HepG2 (cell line): ENCODE data around the gene ZNF414. TPM values are rescaled to one million over a fixed set of nuclear protein-coding genes. Genes with fewer than 3 reads are reported as not detected.

Experiments used
- ATAC-seq: fragments of 200-7000 bp; cut with Tn5 transposase; 3 replicates; pipeline ENCODE4 v1.9.1; 2020; ENCODE audit warnings: mild to moderate bottlenecking, moderate library complexity
- BruUV-seq: library from RNA; stranded (reverse); fragments of 400-500 nt; replicated peaks from 2 replicates; lab custom pipeline; 2021; lab: Mats Ljungman, UMichigan
- CTCF ChIA-PET: fragments of 300-600 bp; formaldehyde crosslinking; extraction: SDS; loops from one replicate; lab custom pipeline; 2021; ENCODE audit warnings: low total read pairs, inconsistent platforms, low intra/inter-chr PET ratio; lab: Yijun Ruan, JAX
- POLR2A ChIA-PET: fragments of 350-600 bp; sonication (Branson Sonifier 250); formaldehyde crosslinking; loops from one replicate; lab custom pipeline; 2020; ENCODE audit warnings: antibody characterized with exemption, inconsistent platforms; lab: Yijun Ruan, JAX
- DNase-seq: peaks from one replicate; pipeline ENCODE4 v3.0.0-alpha.2; 2015; ENCODE audit warnings: low spot score
- FAIRE-seq: peaks from 3 replicates; lab custom pipeline; 2011; peaks lifted over from hg19 to GRCh38; lab: Jason Lieb, UNC
- H2AFZ ChIP-seq: one replicate; pipeline ENCODE4 v1.6.1; 2011; ENCODE audit warnings: low read length, inconsistent platforms
- H3K27ac ChIP-seq: fragments of 300-600 bp; 3 replicates; pipeline ENCODE4 v1.8.0; 2011; ENCODE audit warnings: mixed run types, mild to moderate bottlenecking, mixed read lengths, low read length, inconsistent platforms; ENCODE audit not compliant: insufficient read depth; ENCODE audit errors: extremely low read length
- H3K27me3 ChIP-seq, 2 experiments: fragments of 200-600 bp in 1 of 2; 2 replicates in 1 of 2; 3 replicates in 1 of 2; pipeline versions ENCODE4 v1.6.0 to v1.8.0; 2011; ENCODE audit warnings: low read length in 2 of 2, mild to moderate bottlenecking in 2 of 2, moderate library complexity in 2 of 2, inconsistent platforms in 1 of 2; ENCODE audit not compliant: insufficient read depth in 2 of 2, control insufficient read depth in 1 of 2
- H3K36me3 ChIP-seq, 2 experiments: fragments of 200-600 bp in 1 of 2; replicated peaks in 1 of 2; 2 replicates in 1 of 2; 3 replicates in 1 of 2; pipeline versions ENCODE4 v1.5.1 to v1.8.0; 2011; ENCODE audit warnings: low read length in 2 of 2, inconsistent platforms in 1 of 2; ENCODE audit not compliant: insufficient read depth in 2 of 2, control insufficient read depth in 1 of 2
- H3K4me1 ChIP-seq: 2 replicates; pipeline ENCODE4 v1.5.1; 2012; ENCODE audit warnings: low read length, inconsistent platforms; ENCODE audit not compliant: insufficient read depth
- H3K4me2 ChIP-seq: 2 replicates; pipeline ENCODE4 v1.6.0; 2011; ENCODE audit warnings: low read depth, low read length, inconsistent platforms
- H3K4me3 ChIP-seq, 3 experiments: fragments of 200-600 bp in 1 of 3; sonication (generic), shearing (Covaris generic) in 1 of 3; replicated peaks in 1 of 3; 2 replicates each; pipeline ENCODE4 v1.5.1; 2011 to 2016; ENCODE audit warnings: low read length in 3 of 3, inconsistent platforms in 2 of 3, low read depth in 2 of 3, mild to moderate bottlenecking in 2 of 3, control low read depth in 1 of 3, mixed read lengths in 1 of 3; ENCODE audit not compliant: insufficient read depth in 1 of 3
- H3K79me2 ChIP-seq: one replicate; pipeline ENCODE4 v1.6.1; 2011; ENCODE audit warnings: low read length, inconsistent platforms; ENCODE audit not compliant: insufficient read depth
- H3K9ac ChIP-seq: 2 replicates; pipeline ENCODE4 v1.6.0; 2011; ENCODE audit warnings: mild to moderate bottlenecking, low read depth, low read length, inconsistent platforms; ENCODE audit not compliant: insufficient read depth
- H3K9me3 ChIP-seq: 2 replicates; pipeline ENCODE4 v1.5.1; 2012; ENCODE audit warnings: mild to moderate bottlenecking, low read length
- H4K20me1 ChIP-seq: 2 replicates; pipeline ENCODE4 v1.6.0; 2011; ENCODE audit warnings: inconsistent platforms, mild to moderate bottlenecking, low read length, moderate library complexity; ENCODE audit not compliant: insufficient read depth
- DDIT3 ChIP-seq: sonication (generic); formaldehyde crosslinking; IDR thresholded peaks from 2 replicates; pipeline ENCODE4 v1.4.0; 2020; ENCODE audit warnings: mild to moderate bottlenecking, missing genetic modification reagents
- FUBP1 ChIP-seq: sonication (generic); formaldehyde crosslinking; IDR thresholded peaks from 2 replicates; pipeline ENCODE4 v1.5.1; 2020; ENCODE audit warnings: missing genetic modification reagents, mild to moderate bottlenecking, borderline replicate concordance
- ISL2 ChIP-seq: sonication (generic); formaldehyde crosslinking; IDR thresholded peaks from 2 replicates; pipeline ENCODE4 v1.5.0; 2020; ENCODE audit warnings: missing genetic modification reagents
- KLF6 ChIP-seq: IDR thresholded peaks from 2 replicates; pipeline ENCODE4 v1.8.0; 2016; ENCODE audit warnings: missing biosample characterization, missing genetic modification reagents
- MNT ChIP-seq: fragments of 450-650 bp; IDR thresholded peaks from 2 replicates; pipeline ENCODE4 v1.6.1; 2016
- POLR2AphosphoS2 ChIP-seq: IDR thresholded peaks from 2 replicates; pipeline ENCODE4 v1.6.1; 2011; ENCODE audit warnings: low read depth, low read length, improper control_type of control experiment
- RBM22 ChIP-seq: fragments of 200-400 bp; formaldehyde crosslinking; optimal IDR thresholded peaks from 2 replicates; pipeline ENCODE3; 2017; ENCODE audit warnings: mild to moderate bottlenecking, low read length, moderate library complexity
- ZMAT5 ChIP-seq: sonication (generic); formaldehyde crosslinking; IDR thresholded peaks from 2 replicates; pipeline ENCODE4 v1.5.0; 2020; ENCODE audit warnings: mild to moderate bottlenecking, low read depth, missing genetic modification reagents, borderline replicate concordance
- ZNF143 ChIP-seq: sonication (generic); formaldehyde crosslinking; IDR thresholded peaks from 2 replicates; pipeline ENCODE4 v1.4.0; 2020; ENCODE audit warnings: missing genetic modification reagents
- ZNF800 ChIP-seq: sonication (generic); formaldehyde crosslinking; IDR thresholded peaks from 2 replicates; pipeline ENCODE4 v1.4.0; 2020; ENCODE audit warnings: missing genetic modification reagents
- WGBS: methylation state at CpG from one replicate; pipeline ENCODE4 v1.1.6; 2017; ENCODE audit warnings: low lambda C conversion rate; 5-methylcytosine and 5-hydroxymethylcytosine counted together
- in situ Hi-C: cut with HindIII; loops from 2 replicates; pipeline ENCODE4 v1.10.0; 2017; ENCODE audit warnings: low pct_unique_long_range_greater_than_20kb; ENCODE audit not compliant: extremely low pct_ligation_motif_present
- intact Hi-C: fragments of 100-400 bp; cut with micrococcal nuclease; formaldehyde crosslinking; loops from one replicate; pipeline ENCODE4 v1.10.0; 2022; ENCODE audit not compliant: unreplicated experiment
- polyA plus RNA-seq, 8 experiments: library from polyadenylated mRNA; depleted of rRNA in 3 of 8; stranded (reverse) in 7 of 8; unstranded in 1 of 8; fragments of >200 nt; fragmentation: Illumina TruSeq in 4 of 8; extraction: Trizol in 4 of 8; gene quantifications; 2 replicates each; pipeline versions ENCODE4 v1.2.1 to v1.2.3, GENCODE V29; 2011 to 2016; ENCODE audit warnings: low read depth in 4 of 8, missing spikeins in 1 of 8, mixed read lengths in 1 of 8; ENCODE audit not compliant: insufficient read depth in 1 of 8
- total RNA-seq, 5 experiments: library from RNA; depleted of rRNA; stranded (reverse); fragments of >200 nt; fragmentation: Illumina TruSeq; extraction: Trizol; gene quantifications; 2 replicates each; pipeline ENCODE4 v1.2.3, GENCODE V29; 2016; ENCODE audit warnings: low read depth in 1 of 5

Gene ZNF414
- total and polyA plus RNA-seq, 2 of the 13 experiments (the other 11 are each of a cell fraction or from before 2014, with no cell fraction given) = 2.5 to 4.0 TPM

- Histone ChIP-seq H3K4me3 (no peak overlapping the region), H3K4me2 (no peak overlapping the region), H3K27me3 (no peaks in the 10 kb centered on the region), H4K20me1 (peaks cover 23% of the 10 kb centered on the region), H3K4me1 (no peaks in the 10 kb centered on the region), H3K9ac (no peak overlapping the region), H3K36me3 (peaks cover 39 to 67% of the 10 kb centered on the region in 2 experiments; a peak in 4 of 5 replicates), H3K79me2 (peaks cover under 1% of the 10 kb centered on the region), H3K9me3 (no peaks in the 10 kb centered on the region), H3K27ac (no peak overlapping the region), H2AFZ (no peak overlapping the region)
- no TSS peak for BruUV-seq
- in situ Hi-C loops = no loop called here
- 97% methylated on average over 16 of the region's 16 CpGs for WGBS
- FAIRE-seq (no peak), DNase-seq (no peak), ATAC-seq (no peak)
- TF ChIP-seq POLR2AphosphoS2 (peak; percentile 57; the same call in 1 of the 2 replicates), FUBP1 (CRISPR knock-in tag) (no peak), ZMAT5 (CRISPR knock-in tag) (no peak)
- CTCF ChIA-PET = no interaction called here
- POLR2A ChIA-PET = no interaction called here
- intact Hi-C loops = no loop called here
Observed at GRCh38 chr19:8486661-8487136, 27.3 kb downstream of the ZNF414 start.

GRCh38 chr19:8485561-8486371, 28.2 kb downstream of the ZNF414 start:
- Histone ChIP-seq H3K79me2 (peaks cover 10% of the 10 kb centered on the region), H3K9ac (no peak overlapping the region), H3K4me3 (no peak overlapping the region), H3K27ac (no peak overlapping the region), H2AFZ (no peak overlapping the region), H4K20me1 (peaks cover 32% of the 10 kb centered on the region), H3K36me3 (peaks cover 42 to 76% of the 10 kb centered on the region in 2 experiments; a peak in 4 of 5 replicates), H3K27me3 (no peaks in the 10 kb centered on the region), H3K4me1 (no peaks in the 10 kb centered on the region), H3K4me2 (no peak overlapping the region), H3K9me3 (no peaks in the 10 kb centered on the region)
- no peak for ATAC-seq
- BruUV-seq = TSS peak; percentile 71
- in situ Hi-C loops = no loop called here
- ChIA-PET CTCF (no interaction called here), POLR2A (no interaction called here)
- intact Hi-C loops = no loop called here
- WGBS = 98% methylated on average over 24 of the region's 62 CpGs
- DNase-seq = no peak
- no peak for FAIRE-seq
- TF ChIP-seq ISL2 (CRISPR knock-in tag) (no peak), MNT (peak; percentile 88), ZNF800 (CRISPR knock-in tag) (no peak), RBM22 (peak; percentile 60), ZNF143 (CRISPR knock-in tag) (no peak), KLF6 (no peak), DDIT3 (no peak)
